ENCODE measurements around the gene LRRC45. TPM values are rescaled to one million over a fixed set of nuclear protein-coding genes. Genes with fewer than 3 reads are reported as not detected.
"Not testable (repeated sequence)": the region's sequence is repeated elsewhere in the genome, so short reads cannot be mapped to it uniquely, and the experiment has no call there.

LRRC45 gene
- total RNA-seq, 1 donor from 2014 or later = 5.3 TPM

DNA sequence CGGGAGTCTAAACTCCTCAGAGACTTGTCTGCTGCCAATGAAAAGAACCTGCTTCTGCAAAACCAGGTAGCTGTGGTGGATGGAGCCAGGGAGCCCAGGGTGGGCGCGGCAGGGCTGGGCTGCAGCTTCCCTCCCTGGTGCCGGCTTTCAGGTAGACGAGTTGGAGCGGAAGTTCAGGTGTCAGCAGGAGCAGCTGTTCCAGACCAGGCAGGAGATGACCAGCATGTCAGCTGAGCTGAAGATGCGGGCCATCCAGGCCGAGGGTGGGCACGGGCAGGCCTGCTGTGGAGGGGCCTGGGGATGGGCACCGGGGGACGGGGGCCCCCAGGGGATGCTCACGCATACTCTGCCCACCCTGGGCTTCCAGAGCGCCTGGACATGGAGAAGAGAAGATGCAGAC is 5.1 kb downstream of the LRRC45 start:
- ATAC-seq (no peak), DNase-seq (ENCODE audit: missing footprints) (no peak)
- intact Hi-C loops (cut with DNase I) = no loop called here

GRCh38 chr17:82028966-82029365 is 5.9 kb downstream of the LRRC45 start:
- ATAC-seq = no peak
- no peak for DNase-seq (ENCODE audit: missing footprints)
- intact Hi-C loops (cut with DNase I) = no loop called here

- intact Hi-C loops (cut with DNase I) = no loop called here
- ATAC-seq = peak; percentile 23
- no peak for DNase-seq (ENCODE audit: missing footprints)
These were observed 6.3 kb downstream of the LRRC45 start for GRCh38 chr17:82029391-82029790.

- ATAC-seq = peak; percentile 2
- intact Hi-C loops (cut with DNase I) = loop anchor here (1.0 kb wide), 2 partner anchors 14 to 123 kb away; no protein-coding TSS in a partner anchor
These were observed 6.9 kb downstream of the LRRC45 start for GRCh38 chr17:82029990-82030469.

GRCh38 chr17:82030470-82031302 is 7.6 kb downstream of the LRRC45 start:
- DNase-seq (ENCODE audit: missing footprints) = peak; percentile 92
- peak; percentile 85 for ATAC-seq
- intact Hi-C loops (cut with DNase I) = loop anchor here (1.0 kb wide), 2 partner anchors 14 to 123 kb away; no protein-coding TSS in a partner anchor

More at GRCh38 chr17:82029990-82030469, 6.9 kb downstream of the LRRC45 start:
- DNase-seq (ENCODE audit: missing footprints) = no peak

- ATAC-seq = no peak
- intact Hi-C loops (cut with DNase I) = no loop called here
These were observed 8.3 kb downstream of the LRRC45 start, which contains the start of gene RAC3 for GRCh38 chr17:82031303-82031884. Gene RAC3 (plus strand): TSS chr17:82031678. CDS start chr17:82031762, 84 bp downstream.

GRCh38 chr17:82031885-82032627 is 9.0 kb downstream of the LRRC45 start:
- DNase-seq (ENCODE audit: missing footprints) (no peak), ATAC-seq (no peak)
- intact Hi-C loops (cut with DNase I) = no loop called here

More at GRCh38 chr17:82031303-82031884, 8.3 kb downstream of the LRRC45 start, which contains the start of gene RAC3:
- DNase-seq (ENCODE audit: missing footprints) = no peak

- DNase-seq (ENCODE audit: missing footprints) = no peak
- ATAC-seq = no peak
These were observed 10.4 kb downstream of the LRRC45 start for GRCh38 chr17:82033359-82034085.

DNA sequence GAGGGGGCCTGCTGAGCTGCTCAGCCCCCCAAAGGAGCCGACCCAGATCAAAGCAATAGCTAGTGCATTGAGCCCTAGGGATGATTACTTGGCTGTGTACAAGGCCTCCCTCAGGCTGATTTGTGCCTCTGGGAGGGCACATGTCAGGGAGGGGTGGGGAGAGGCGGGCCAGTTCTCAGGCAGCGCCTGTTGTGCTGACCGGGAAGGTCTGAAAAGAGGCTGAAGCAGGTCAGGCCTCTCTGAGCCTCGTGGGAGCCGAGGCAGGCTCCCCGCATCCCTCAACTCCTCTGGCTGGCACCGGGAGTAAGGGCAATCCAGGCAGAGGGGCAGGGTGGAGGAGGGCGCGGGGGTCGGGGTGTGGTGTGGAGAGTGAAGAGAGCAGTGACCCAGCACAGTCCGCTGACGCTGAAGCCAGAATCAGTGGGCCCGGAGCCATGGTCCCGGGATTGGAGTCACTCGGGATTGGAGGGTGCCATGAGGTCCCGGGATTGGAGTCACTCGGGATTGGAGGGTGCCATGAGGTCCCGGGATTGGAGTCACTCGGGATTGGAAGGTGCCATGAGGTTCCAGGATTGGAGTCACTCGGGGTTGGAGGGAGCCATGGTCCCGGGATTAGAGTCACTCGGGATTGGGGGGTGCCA is 11.4 kb downstream of the LRRC45 start:
- DNase-seq (ENCODE audit: missing footprints) (no peak), ATAC-seq (no peak)
- intact Hi-C loops (cut with DNase I) = loop anchor here (5.0 kb wide), 1 partner anchor 258 kb away; no protein-coding TSS in a partner anchor

More at GRCh38 chr17:82033359-82034085, 10.4 kb downstream of the LRRC45 start:
- intact Hi-C loops (cut with DNase I) = no loop called here

DNA sequence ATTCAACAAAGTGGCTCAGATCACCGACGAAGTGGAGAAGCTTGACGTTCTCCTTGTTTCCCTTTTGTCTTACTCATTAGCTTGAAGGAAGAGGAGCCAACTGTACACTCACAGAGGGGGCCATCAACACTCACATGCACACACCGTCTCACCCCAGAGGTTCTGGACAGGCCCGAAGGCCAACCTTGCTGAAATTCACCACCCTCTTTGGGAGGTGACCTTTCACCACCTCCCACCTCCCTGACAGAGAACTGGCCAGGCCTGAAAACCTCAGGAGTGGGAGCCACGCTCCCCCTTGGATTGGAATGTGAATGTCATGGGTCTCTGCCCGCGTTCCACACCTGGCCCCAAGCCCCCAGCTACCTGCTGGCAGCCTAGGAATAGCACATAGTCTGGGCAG is 12.4 kb downstream of the LRRC45 start:
- DNase-seq (ENCODE audit: missing footprints) = no peak
- no peak for ATAC-seq
- intact Hi-C loops (cut with DNase I) = loop anchor here (5.0 kb wide), 1 partner anchor 257 kb away; no protein-coding TSS in a partner anchor

- ATAC-seq (no peak), DNase-seq (ENCODE audit: missing footprints) (no peak)
- intact Hi-C loops (cut with DNase I) = loop anchor here (5.0 kb wide), 1 partner anchor 256 kb away; no protein-coding TSS in a partner anchor
These were observed 13.0 kb downstream of the LRRC45 start for GRCh38 chr17:82035956-82036633.

- DNase-seq (ENCODE audit: missing footprints) (no peak), ATAC-seq (no peak)
- intact Hi-C loops (cut with DNase I) = loop anchor here (1.0 to 5.0 kb wide), 2 partner anchors 62 to 256 kb away; partner anchors contain the start of gene FASN
These were observed 13.6 kb downstream of the LRRC45 start for GRCh38 chr17:82036634-82037091.

DNA sequence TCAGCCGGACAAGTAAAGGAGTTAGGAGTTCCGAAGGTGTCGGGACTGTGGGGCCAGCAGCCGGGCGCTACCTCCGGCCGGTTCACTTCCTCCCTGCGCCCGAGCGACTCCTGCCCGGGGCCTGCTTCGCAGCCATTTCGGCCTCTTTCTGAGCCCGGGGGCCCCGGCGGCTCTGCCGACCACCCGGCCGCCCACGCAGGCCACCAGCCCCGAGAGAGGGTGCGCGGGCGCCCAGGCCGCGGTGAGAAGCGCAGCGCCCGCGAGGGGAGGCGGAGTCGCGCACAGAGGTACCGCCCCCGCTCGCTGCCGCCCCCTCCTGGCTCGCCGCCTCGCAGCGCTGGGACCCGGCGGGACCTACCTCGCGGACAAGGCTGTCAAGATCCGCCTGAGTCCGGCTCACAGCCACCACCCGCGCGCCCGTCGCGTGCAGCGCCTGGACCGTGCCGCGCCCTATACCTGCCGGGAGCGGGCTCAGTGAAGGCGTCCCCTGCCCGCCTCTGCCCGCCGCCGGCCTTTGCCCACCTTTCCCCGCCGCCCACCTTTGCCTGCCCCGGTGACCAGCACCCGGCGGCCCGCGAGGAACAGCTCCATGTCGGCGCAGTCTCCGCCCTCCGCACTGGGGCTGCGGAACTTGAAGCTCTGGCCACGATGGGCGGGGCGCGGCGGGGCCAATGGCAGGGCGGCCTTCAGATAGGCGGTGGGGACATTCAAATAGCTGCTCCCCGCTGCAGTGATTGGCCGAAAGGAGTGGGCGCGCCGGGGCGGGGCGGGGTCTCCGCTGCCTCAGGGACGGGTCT is 14.2 kb downstream of the LRRC45 start, which contains the start of gene DCXR:
DCXR (minus strand) TSS at position 606 of the 797 bp plus-strand sequence; CDS start at position 591, 15 bp downstream.
- intact Hi-C loops (cut with DNase I) = loop anchor here (1.0 to 5.0 kb wide), 2 partner anchors 61 to 255 kb away; partner anchors contain the start of gene FASN
- peak; percentile 99 for DNase-seq (ENCODE audit: missing footprints)
- ATAC-seq = peak; percentile 98

- intact Hi-C loops (cut with DNase I) = loop anchor here (1.0 to 5.0 kb wide), 2 partner anchors 60 to 254 kb away; partner anchors contain the start of gene FASN
- no peak for ATAC-seq
These were observed 14.7 kb downstream of the LRRC45 start for GRCh38 chr17:82037889-82038195.

GRCh38 chr17:82038796-82039409 is 15.8 kb downstream of the LRRC45 start:
- intact Hi-C loops (cut with DNase I) = loop anchor here (5.0 kb wide), 1 partner anchor 253 kb away; no protein-coding TSS in a partner anchor
- not testable (repeated sequence) for ATAC-seq; DNase-seq (ENCODE audit: missing footprints)

More at GRCh38 chr17:82037889-82038195, 14.7 kb downstream of the LRRC45 start:
- DNase-seq (ENCODE audit: missing footprints) = no peak
